GM12878 (cell line): ENCODE results near the gene BNC2. TPM values are rescaled to one million over a fixed set of nuclear protein-coding genes. Genes with fewer than 3 reads are reported as not detected.

ENCODE experiments used
- ATAC-seq: fragments of 200-7000 bp; cut with Tn5 transposase; 3 replicates; pipeline ENCODE4 v1.9.1; 2020; ENCODE audit warnings: mild to moderate bottlenecking, moderate library complexity
- BruUV-seq: library from RNA; stranded (reverse); fragments of 400-500 nt; replicated peaks from 2 replicates; lab custom pipeline; 2021; lab: Mats Ljungman, UMichigan
- CTCF ChIA-PET: fragments of 300-600 bp; sonication (Branson Sonifier 250); formaldehyde crosslinking; extraction: SDS; loops from one replicate; lab custom pipeline; 2021; ENCODE audit warnings: inconsistent platforms; lab: Yijun Ruan, JAX
- POLR2A ChIA-PET: fragments of 350-600 bp; formaldehyde crosslinking; extraction: SDS; loops from one replicate; lab custom pipeline; 2021; ENCODE audit warnings: inconsistent platforms; lab: Charles Lee
- RAD21 ChIA-PET: fragments of 300-600 bp; sonication (Branson Sonifier 250); formaldehyde crosslinking; loops from one replicate; lab custom pipeline; 2023; ENCODE audit warnings: antibody characterized with exemption; ENCODE audit not compliant: unreplicated experiment; lab: Charles Lee
- SMC1A ChIA-PET: fragments of 300-600 bp; sonication (Branson Sonifier 250); formaldehyde crosslinking; loops from one replicate; lab custom pipeline; 2023; ENCODE audit not compliant: unreplicated experiment, uncharacterized antibody; lab: Charles Lee
- DNase-seq: peaks from one replicate; pipeline ENCODE4 v3.0.0-alpha.2; 2011; ENCODE audit warnings: low read depth, low spot score
- FAIRE-seq: peaks from 3 replicates; lab custom pipeline; 2011; peaks lifted over from hg19 to GRCh38; lab: Jason Lieb, UNC
- H2AFZ ChIP-seq: 2 replicates; pipeline ENCODE4 v1.6.0; 2011; ENCODE audit warnings: low read depth, low read length, control low read depth; ENCODE audit not compliant: control insufficient read depth
- H3K27ac ChIP-seq: 2 replicates; pipeline ENCODE4 v1.5.1; 2011; ENCODE audit warnings: control low read depth; ENCODE audit not compliant: control insufficient read depth, insufficient read depth
- H3K27me3 ChIP-seq, 2 experiments: replicated peaks in 1 of 2; 2 replicates each; pipeline versions ENCODE4 v1.6.0 to v1.6.1; 2011; ENCODE audit warnings: low read length in 1 of 2; ENCODE audit not compliant: control insufficient read depth in 2 of 2, insufficient read depth in 2 of 2
- H3K36me3 ChIP-seq, 2 experiments: 2 replicates each; pipeline ENCODE4 v1.5.1; 2011; ENCODE audit warnings: low read length in 1 of 2; ENCODE audit not compliant: control insufficient read depth in 2 of 2, insufficient read depth in 2 of 2
- H3K4me1 ChIP-seq: 2 replicates; pipeline ENCODE4 v1.6.1; 2011; ENCODE audit warnings: mild to moderate bottlenecking, low read length, moderate library complexity, mixed read lengths; ENCODE audit not compliant: control insufficient read depth, insufficient read depth
- H3K4me2 ChIP-seq: 2 replicates; pipeline ENCODE4 v1.6.0; 2011; ENCODE audit warnings: control low read depth; ENCODE audit not compliant: control insufficient read depth, insufficient read depth
- H3K4me3 ChIP-seq: fragments of 200-600 bp; sonication (generic); 2 replicates; pipeline ENCODE4 v1.5.1; 2016
- H3K79me2 ChIP-seq: 2 replicates; pipeline ENCODE4 v1.6.0; 2011; ENCODE audit warnings: low read length; ENCODE audit not compliant: control insufficient read depth, insufficient read depth
- H3K9ac ChIP-seq: 2 replicates; pipeline ENCODE4 v1.8.0; 2011; ENCODE audit warnings: low read length, control low read depth, mixed read lengths; ENCODE audit not compliant: control insufficient read depth, insufficient read depth
- H3K9me3 ChIP-seq: replicated peaks from 3 replicates; pipeline ENCODE4 v1.5.1; 2011; ENCODE audit warnings: mild to moderate bottlenecking, low read length; ENCODE audit not compliant: control insufficient read depth, insufficient read depth
- H4K20me1 ChIP-seq: 2 replicates; pipeline ENCODE4 v1.6.0; 2011; ENCODE audit not compliant: control insufficient read depth, insufficient read depth
- ATF2 ChIP-seq: IDR thresholded peaks from 2 replicates; pipeline ENCODE4 v1.6.1; 2012; ENCODE audit warnings: low read length, inconsistent platforms
- BHLHE40 ChIP-seq, 2 experiments: fragments of 450-650 bp in 1 of 2; IDR thresholded peaks; 2 replicates each; pipeline ENCODE4 v1.6.1; 2011 to 2017; ENCODE audit warnings: low read depth in 2 of 2, borderline replicate concordance in 1 of 2, improper control_type of control experiment in 1 of 2, low read length in 1 of 2, mild to moderate bottlenecking in 1 of 2
- CHD2 ChIP-seq: IDR thresholded peaks from 2 replicates; pipeline ENCODE4 v1.6.1; 2011; ENCODE audit warnings: low read depth, low read length, improper control_type of control experiment, borderline replicate concordance
- CUX1 ChIP-seq: IDR thresholded peaks from 2 replicates; pipeline ENCODE4 v1.6.1; 2012; ENCODE audit warnings: improper control_type of control experiment, low read depth, low read length; ENCODE audit not compliant: insufficient replicate concordance
- GABPA ChIP-seq: IDR thresholded peaks from 2 replicates; pipeline ENCODE4 v1.6.1; 2014; ENCODE audit warnings: antibody characterized with exemption, low read depth, mild to moderate bottlenecking, inconsistent platforms
- NBN ChIP-seq: fragments of 450-650 bp; IDR thresholded peaks from 2 replicates; pipeline ENCODE4 v1.6.1; 2016
- SREBF2 ChIP-seq: IDR thresholded peaks from 2 replicates; pipeline ENCODE4 v1.6.1; 2012; ENCODE audit warnings: mild to moderate bottlenecking, low read length
- ZBTB33 ChIP-seq: fragments of 450-650 bp; IDR thresholded peaks from 2 replicates; pipeline ENCODE4 v1.6.1; 2017; ENCODE audit warnings: mild to moderate bottlenecking
- ZNF217 ChIP-seq: fragments of 450-650 bp; IDR thresholded peaks from 2 replicates; pipeline ENCODE4 v1.6.1; 2017; ENCODE audit warnings: antibody characterized with exemption, mild to moderate bottlenecking
- WGBS: methylation state at CpG from one replicate; pipeline ENCODE4 v1.1.6; 2016; ENCODE audit warnings: low lambda C conversion rate; ENCODE audit not compliant: insufficient replicate concordance, insufficient coverage; ENCODE audit errors: missing lambda C conversion rate; 5-methylcytosine and 5-hydroxymethylcytosine counted together
- in situ Hi-C: fragments of 300-500 bp; cut with MboI; formaldehyde crosslinking; loops from 9 replicates; pipeline ENCODE4 v1.14.3; 2018; ENCODE audit warnings: mixed read lengths
- intact Hi-C: fragments of 100-400 bp; cut with micrococcal nuclease; formaldehyde crosslinking; loops from one replicate; pipeline ENCODE4 v1.14.2; 2022; ENCODE audit not compliant: unreplicated experiment
- polyA plus RNA-seq, 11 experiments: library from polyadenylated mRNA; depleted of rRNA in 4 of 11; unstranded in 6 of 11; stranded (reverse) in 5 of 11; fragments of >200 nt; fragmentation: Nextera tagmentation in 4 of 11; fragmentation: Illumina TruSeq in 1 of 11; extraction: Ambion mirVana in 4 of 11; extraction: Trizol in 1 of 11; gene quantifications; 1 replicate in 1 of 11; 2 replicates in 10 of 11; pipeline versions ENCODE4 v1.2.1 to v1.2.3, GENCODE V29; 2011 to 2016; ENCODE audit warnings: inconsistent platforms in 2 of 11, missing spikeins in 2 of 11, low read depth in 1 of 11
- total RNA-seq, 4 experiments: library from RNA; depleted of rRNA in 3 of 4; stranded (reverse); fragments of >200 nt in 3 of 4; fragmentation: Illumina TruSeq in 1 of 4; extraction: Trizol in 1 of 4; gene quantifications; 2 replicates each; pipeline versions ENCODE4 v1.2.1 to v1.2.3, GENCODE V29; 2013 to 2021

BNC2 gene
- total and polyA plus RNA-seq, 10 of the 15 experiments (the other 5 are each of a cell fraction or from before 2014, with no cell fraction given): 0.05 to 14.5 (median 0.26) TPM

GRCh38 chr9:16823906-16824305 lies 46.6 kb downstream of the BNC2 start:
- WGBS: 25% methylated on average over 2 of the region's 2 CpGs
- BruUV-seq: no TSS peak

More at GRCh38 chr9:16823906-16824305, 46.6 kb downstream of the BNC2 start:
- ChIA-PET POLR2A (no interaction called here), SMC1A (no interaction called here), RAD21 (no interaction called here), CTCF (no interaction called here)
- intact Hi-C loops (loop anchor here (10.0 kb wide), 1 partner anchor 629 kb away; no protein-coding TSS in a partner anchor), in situ Hi-C loops (no loop called here)
- no peak overlapping the region for H2AFZ ChIP-seq
- H3K36me3 ChIP-seq: no peaks in the 10 kb centered on the region
- no peak overlapping the region for H3K4me2 ChIP-seq
- no peak overlapping the region for H3K27ac ChIP-seq
- no peaks in the 10 kb centered on the region for H3K27me3 ChIP-seq
- H3K9me3 ChIP-seq: no peaks in the 10 kb centered on the region
- H3K4me1 ChIP-seq: no peaks in the 10 kb centered on the region
- no peak for DNase-seq
- TF ChIP-seq ZBTB33 (no peak), CUX1 (no peak), SREBF2 (no peak), ZNF217 (no peak), BHLHE40 (IDR thresholded peaks at IDR 0.05; ENCODE audit: borderline replicate concordance in 1 of 2, low read depth in 2 of 2, low read length in 1 of 2) (no peak), NBN (no peak), CHD2 (no peak), ATF2 (no peak), GABPA (no peak)
- H3K79me2 ChIP-seq: no peaks in the 10 kb centered on the region
- H4K20me1 ChIP-seq: no peaks in the 10 kb centered on the region
- H3K4me3 ChIP-seq: no peak overlapping the region
- no peak for ATAC-seq
- FAIRE-seq: no peak
- no peak overlapping the region for H3K9ac ChIP-seq
